Neural progenitor cell (in vitro differentiated cells): ENCODE data around the gene LUZP2. TPM values are rescaled to one million over a fixed set of nuclear protein-coding genes. Genes with fewer than 3 reads are reported as not detected.

Experiments used
- DNase-seq: peaks from one replicate; pipeline ENCODE4 v3.0.0-alpha.2; 2016; ENCODE audit warnings: low spot score
- H2AFZ ChIP-seq: fragments of 200-600 bp; sonication (generic); replicated peaks from 2 replicates; pipeline ENCODE4 v1.6.1; 2016; ENCODE audit warnings: antibody characterized with exemption
- H3F3A ChIP-seq: fragments of 200-600 bp; sonication (generic); 2 replicates; pipeline ENCODE4 v1.6.1; 2016; ENCODE audit warnings: antibody characterized with exemption, low read depth
- H3K27ac ChIP-seq: fragments of 200-600 bp; sonication (generic); 2 replicates; pipeline ENCODE4 v1.5.1; 2016; ENCODE audit warnings: mild to moderate bottlenecking
- H3K27me3 ChIP-seq: fragments of 200-600 bp; sonication (generic); 2 replicates; pipeline ENCODE4 v1.6.1; 2016; ENCODE audit warnings: mild to moderate bottlenecking, moderate library complexity
- H3K36me3 ChIP-seq: fragments of 200-600 bp; sonication (generic); 2 replicates; pipeline ENCODE4 v1.5.1; 2016
- H3K4me1 ChIP-seq: fragments of 200-600 bp; sonication (generic); 2 replicates; pipeline ENCODE4 v1.6.1; 2016; ENCODE audit warnings: mixed run types
- H3K4me2 ChIP-seq: fragments of 200-600 bp; sonication (generic); 2 replicates; pipeline ENCODE4 v1.6.1; 2016
- H3K4me3 ChIP-seq: fragments of 200-600 bp; sonication (generic); 2 replicates; pipeline ENCODE4 v1.5.1; 2016
- H3K79me2 ChIP-seq: fragments of 200-600 bp; sonication (generic); 2 replicates; pipeline ENCODE4 v1.6.1; 2016; ENCODE audit warnings: low read depth
- H3K9ac ChIP-seq: fragments of 200-600 bp; sonication (generic); 2 replicates; pipeline ENCODE4 v1.6.1; 2016
- H3K9me3 ChIP-seq: fragments of 200-600 bp; sonication (generic); 2 replicates; pipeline ENCODE4 v1.5.1; 2016; ENCODE audit warnings: low read depth
- H4K20me1 ChIP-seq: fragments of 200-600 bp; sonication (generic); 2 replicates; pipeline ENCODE4 v1.6.1; 2016; ENCODE audit warnings: low read depth
- H3K27ac Mint-ChIP-seq: 3 replicates; pipeline ENCODE4 v1.8.0; 2021; ENCODE audit warnings: mixed read lengths
- H3K27me3 Mint-ChIP-seq: 2 replicates; pipeline ENCODE4 v1.8.0; 2022; ENCODE audit warnings: low read depth, mild to moderate bottlenecking, inconsistent platforms, moderate library complexity, mixed read lengths; ENCODE audit not compliant: insufficient read depth
- H3K36me3 Mint-ChIP-seq: 3 replicates; pipeline ENCODE4 v1.8.0; 2021; ENCODE audit warnings: mixed read lengths
- H3K4me1 Mint-ChIP-seq: 3 replicates; pipeline ENCODE4 v1.8.0; 2021; ENCODE audit warnings: mixed read lengths
- H3K4me3 Mint-ChIP-seq: 3 replicates; pipeline ENCODE4 v1.8.0; 2021; ENCODE audit warnings: mild to moderate bottlenecking, moderate library complexity, mixed read lengths
- H3K9me3 Mint-ChIP-seq: 3 replicates; pipeline ENCODE4 v1.8.0; 2020; ENCODE audit warnings: mixed read lengths
- EZH2 ChIP-seq: fragments of 200-600 bp; sonication (generic); IDR thresholded peaks from 2 replicates; pipeline ENCODE4 v1.6.1; 2017; ENCODE audit warnings: antibody characterized with exemption, mild to moderate bottlenecking, moderate library complexity
- EZH2phosphoT487 ChIP-seq: fragments of 200-600 bp; sonication (generic); IDR thresholded peaks from 2 replicates; pipeline ENCODE4 v1.6.1; 2017; ENCODE audit warnings: antibody characterized with exemption
- total RNA-seq: library from RNA; depleted of rRNA; stranded (reverse); fragments of >200 nt; gene quantifications from 2 replicates; pipeline ENCODE4 v1.2.3, GENCODE V29; 2015; ENCODE audit warnings: low replicate concordance
- TF ChIP-seq, protein P1 (sequence below): fragments of 200-600 bp; sonication (generic); IDR thresholded peaks from 2 replicates; pipeline ENCODE4 v1.5.1; 2017; ENCODE audit warnings: antibody characterized with exemption, mild to moderate bottlenecking

The LUZP2 gene
- total RNA-seq, 1 donor from 2014 or later, result 2.5 TPM

DNA sequence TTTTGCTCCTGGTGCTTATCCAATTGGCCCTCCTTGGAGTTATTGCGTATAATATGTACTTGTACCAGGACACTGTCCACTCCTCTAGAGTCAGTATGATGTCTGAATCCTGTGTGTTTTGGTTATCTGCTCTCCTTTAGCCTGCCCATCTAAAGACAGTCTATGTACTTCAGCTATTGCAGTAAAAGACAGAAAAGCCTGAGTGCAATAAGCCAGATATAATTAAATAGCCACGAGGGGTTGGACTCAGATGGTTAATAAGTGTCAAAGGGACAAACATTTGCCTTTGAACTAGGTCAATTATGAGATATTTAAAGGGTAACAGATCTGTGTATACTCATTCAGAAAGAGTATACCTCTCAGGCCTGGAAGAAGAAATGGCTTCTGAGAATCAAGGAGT is 406.7 kb downstream of the LUZP2 start:
- H3K27ac ChIP-seq, result no peak overlapping the region
- H3K27ac Mint-ChIP-seq, result no peak overlapping the region
- no peak overlapping the region for H3K9ac ChIP-seq
- H3F3A ChIP-seq, result no peaks in the 10 kb centered on the region
- no peaks in the 10 kb centered on the region for H4K20me1 ChIP-seq
- H3K4me3 ChIP-seq, result no peak overlapping the region
- H2AFZ ChIP-seq, result no peak overlapping the region
- no peaks in the 10 kb centered on the region for H3K4me1 Mint-ChIP-seq
- DNase-seq, result no peak
- TF ChIP-seq EZH2, result no peak
- H3K36me3 ChIP-seq, result no peaks in the 10 kb centered on the region
- no peaks in the 10 kb centered on the region for H3K36me3 Mint-ChIP-seq
- H3K79me2 ChIP-seq, result no peaks in the 10 kb centered on the region
- no peaks in the 10 kb centered on the region for H3K27me3 Mint-ChIP-seq
- no peaks in the 10 kb centered on the region for H3K27me3 ChIP-seq
- no peaks in the 10 kb centered on the region for H3K4me1 ChIP-seq
- H3K9me3 Mint-ChIP-seq, result no peaks in the 10 kb centered on the region
- H3K4me2 ChIP-seq, result no peak overlapping the region
- H3K9me3 ChIP-seq, result no peaks in the 10 kb centered on the region
- no peak overlapping the region for H3K4me3 Mint-ChIP-seq

DNA sequence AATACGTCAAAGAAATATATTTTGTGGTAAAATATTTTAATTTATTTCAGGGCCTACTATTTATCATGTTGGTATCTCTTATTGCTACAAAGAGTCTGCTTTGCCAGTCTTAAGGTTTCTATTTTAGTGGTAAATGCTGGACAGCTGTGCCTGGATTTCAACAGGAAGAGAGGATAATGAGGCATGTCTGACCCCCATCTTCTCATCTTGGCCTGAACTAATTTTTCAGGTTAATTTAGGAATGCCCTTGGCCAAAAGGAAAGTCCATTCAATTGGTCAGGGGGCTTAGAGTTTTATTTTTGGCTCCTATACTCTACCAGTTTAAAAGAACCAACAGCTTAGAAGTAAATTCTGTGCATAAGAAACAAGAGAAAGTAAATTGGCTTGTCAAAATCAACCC is 428.2 kb downstream of the LUZP2 start:
- no peaks in the 10 kb centered on the region for H4K20me1 ChIP-seq
- H3K27me3 Mint-ChIP-seq, result peaks cover 3% of the 10 kb centered on the region
- no peaks in the 10 kb centered on the region for H3K36me3 ChIP-seq
- H3K4me3 ChIP-seq, result no peak overlapping the region
- H3F3A ChIP-seq, result no peaks in the 10 kb centered on the region
- H3K27ac ChIP-seq, result no peak overlapping the region
- peaks cover 7% of the 10 kb centered on the region for H3K9me3 Mint-ChIP-seq
- H3K27me3 ChIP-seq, result no peaks in the 10 kb centered on the region
- no peaks in the 10 kb centered on the region for H3K9me3 ChIP-seq
- DNase-seq, result no peak
- TF ChIP-seq, protein P1, sequence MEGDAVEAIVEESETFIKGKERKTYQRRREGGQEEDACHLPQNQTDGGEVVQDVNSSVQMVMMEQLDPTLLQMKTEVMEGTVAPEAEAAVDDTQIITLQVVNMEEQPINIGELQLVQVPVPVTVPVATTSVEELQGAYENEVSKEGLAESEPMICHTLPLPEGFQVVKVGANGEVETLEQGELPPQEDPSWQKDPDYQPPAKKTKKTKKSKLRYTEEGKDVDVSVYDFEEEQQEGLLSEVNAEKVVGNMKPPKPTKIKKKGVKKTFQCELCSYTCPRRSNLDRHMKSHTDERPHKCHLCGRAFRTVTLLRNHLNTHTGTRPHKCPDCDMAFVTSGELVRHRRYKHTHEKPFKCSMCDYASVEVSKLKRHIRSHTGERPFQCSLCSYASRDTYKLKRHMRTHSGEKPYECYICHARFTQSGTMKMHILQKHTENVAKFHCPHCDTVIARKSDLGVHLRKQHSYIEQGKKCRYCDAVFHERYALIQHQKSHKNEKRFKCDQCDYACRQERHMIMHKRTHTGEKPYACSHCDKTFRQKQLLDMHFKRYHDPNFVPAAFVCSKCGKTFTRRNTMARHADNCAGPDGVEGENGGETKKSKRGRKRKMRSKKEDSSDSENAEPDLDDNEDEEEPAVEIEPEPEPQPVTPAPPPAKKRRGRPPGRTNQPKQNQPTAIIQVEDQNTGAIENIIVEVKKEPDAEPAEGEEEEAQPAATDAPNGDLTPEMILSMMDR, result no peak
- TF ChIP-seq EZH2 (no peak), EZH2phosphoT487 (no peak)
- H3K27ac Mint-ChIP-seq, result no peak overlapping the region
- no peaks in the 10 kb centered on the region for H3K4me1 Mint-ChIP-seq
- no peak overlapping the region for H3K4me3 Mint-ChIP-seq
- no peaks in the 10 kb centered on the region for H3K36me3 Mint-ChIP-seq
- H3K4me1 ChIP-seq, result no peaks in the 10 kb centered on the region
- H3K4me2 ChIP-seq, result no peak overlapping the region
- no peak overlapping the region for H3K9ac ChIP-seq
- H2AFZ ChIP-seq, result no peak overlapping the region
- H3K79me2 ChIP-seq, result no peaks in the 10 kb centered on the region

DNA sequence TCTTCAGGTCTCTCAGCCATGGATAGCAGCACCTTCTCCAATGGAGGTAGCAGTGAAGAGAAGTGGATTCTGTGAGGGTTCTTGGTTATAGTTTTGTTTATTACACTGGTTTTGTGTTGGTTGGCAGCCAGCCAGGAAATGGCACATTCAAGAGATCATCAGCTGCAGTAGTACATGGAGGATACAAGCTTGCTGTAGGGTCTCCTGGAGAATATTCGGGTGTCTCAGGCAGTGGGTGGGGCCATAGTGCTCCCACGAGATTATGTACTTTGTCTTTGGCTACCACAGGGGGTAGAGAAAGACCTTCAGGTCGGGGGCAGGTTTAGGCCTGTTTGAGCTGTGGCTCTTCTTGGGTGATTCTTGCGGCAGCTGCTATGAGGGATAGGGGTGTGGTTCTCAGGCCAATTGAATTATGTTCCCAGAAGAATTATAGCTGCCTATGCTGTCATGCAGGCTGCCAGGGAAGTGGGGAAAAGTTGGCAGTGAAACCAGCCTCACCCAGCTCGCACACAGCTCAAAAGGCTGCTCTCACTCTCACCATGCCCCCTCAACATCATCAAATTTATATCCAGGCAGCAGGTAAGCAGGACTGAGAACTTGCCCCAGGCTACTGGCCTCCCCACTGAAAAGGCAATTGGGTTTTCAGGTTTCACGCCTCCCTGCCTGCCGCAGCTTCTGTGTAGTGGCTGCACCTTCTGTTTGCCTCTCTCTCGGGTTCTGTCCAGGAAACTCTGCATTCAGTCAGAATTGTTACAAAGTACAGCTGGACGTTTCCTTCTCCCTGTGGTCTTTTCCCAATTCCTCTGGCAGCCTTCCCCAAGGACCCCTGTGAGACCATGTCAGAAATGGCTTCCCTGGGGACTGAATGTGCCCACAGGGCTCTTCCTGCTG is 435.5 kb downstream of the LUZP2 start:
- Histone ChIP-seq H3K79me2 (no peaks in the 10 kb centered on the region), H3K27ac (no peak overlapping the region), H3K4me3 (no peak overlapping the region), H3K4me2 (no peak overlapping the region), H4K20me1 (no peaks in the 10 kb centered on the region), H3F3A (no peaks in the 10 kb centered on the region), H3K9ac (no peak overlapping the region), H3K27me3 (no peaks in the 10 kb centered on the region), H3K36me3 (no peaks in the 10 kb centered on the region), H2AFZ (no peak overlapping the region), H3K4me1 (no peaks in the 10 kb centered on the region), H3K9me3 (no peaks in the 10 kb centered on the region)
- no peaks in the 10 kb centered on the region for H3K4me1 Mint-ChIP-seq
- no peaks in the 10 kb centered on the region for H3K36me3 Mint-ChIP-seq
- no peak overlapping the region for H3K27ac Mint-ChIP-seq
- H3K9me3 Mint-ChIP-seq, result peaks cover 9% of the 10 kb centered on the region
- no peak for DNase-seq
- no peak overlapping the region for H3K4me3 Mint-ChIP-seq
- peaks cover 4% of the 10 kb centered on the region for H3K27me3 Mint-ChIP-seq
- TF ChIP-seq, protein P1, result no peak
- no peak for TF ChIP-seq EZH2phosphoT487
- TF ChIP-seq EZH2, result no peak
